Glomerular endothelial cell (primary cell): ENCODE measurements around the gene EVA1C. TPM values are rescaled to one million over a fixed set of nuclear protein-coding genes. Genes with fewer than 3 reads are reported as not detected.
"Not testable (repeated sequence)": the region's sequence is repeated elsewhere in the genome, so short reads cannot be mapped to it uniquely, and the experiment has no call there.

ENCODE experiments used
- DNase-seq: peaks from one replicate; pipeline ENCODE4 v3.0.0-alpha.2; 2011; ENCODE audit warnings: low read depth, low spot score; ENCODE audit errors: extremely low read depth
- total RNA-seq: library from RNA; depleted of rRNA; stranded (reverse); fragments of >200 nt; gene quantifications from 2 replicates; pipeline ENCODE4 v1.2.3, GENCODE V29; 2015

The EVA1C gene
- total RNA-seq, 1 donor from 2014 or later, result 41.2 TPM

DNA sequence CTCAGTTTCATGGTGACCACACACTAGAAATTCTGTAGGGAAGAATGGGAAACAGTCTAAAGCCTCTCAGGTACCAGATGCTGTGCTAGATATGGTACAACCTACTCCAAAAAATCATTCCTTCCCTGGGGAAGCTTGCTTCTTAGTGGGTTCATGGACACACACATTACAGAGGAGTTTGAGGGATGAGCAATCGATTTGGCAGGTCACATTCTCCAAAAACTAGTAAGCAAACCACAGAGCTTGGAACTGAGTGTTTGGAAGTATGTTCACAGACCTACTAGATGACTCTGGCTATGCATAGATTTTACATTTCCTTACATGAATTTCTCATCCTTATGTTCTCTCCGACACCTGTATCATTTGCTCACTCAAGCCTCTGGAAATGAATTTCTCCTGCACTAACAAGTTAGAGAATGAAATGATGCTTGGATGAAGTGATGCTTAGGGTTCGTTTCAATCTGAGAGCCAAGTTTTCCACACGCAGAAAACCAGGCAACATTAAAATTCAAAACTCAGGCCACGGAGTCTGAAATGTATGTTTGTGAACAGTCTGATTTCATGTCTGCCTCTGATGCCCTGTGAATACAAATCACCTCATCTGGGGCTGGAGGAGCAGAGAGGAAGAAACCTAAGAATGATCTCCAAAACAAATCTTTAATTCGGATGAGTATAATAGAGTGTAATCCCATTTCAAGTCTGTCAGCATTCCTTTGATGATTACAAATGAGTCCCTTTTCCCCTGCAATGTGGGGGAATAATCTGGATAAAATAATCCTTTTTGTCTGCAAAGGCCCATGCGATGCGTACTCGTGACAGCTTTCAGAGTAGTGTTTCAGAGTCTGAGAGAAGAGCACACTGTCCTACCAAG, 11.0 kb downstream of the EVA1C start:
- no peak for DNase-seq

DNA sequence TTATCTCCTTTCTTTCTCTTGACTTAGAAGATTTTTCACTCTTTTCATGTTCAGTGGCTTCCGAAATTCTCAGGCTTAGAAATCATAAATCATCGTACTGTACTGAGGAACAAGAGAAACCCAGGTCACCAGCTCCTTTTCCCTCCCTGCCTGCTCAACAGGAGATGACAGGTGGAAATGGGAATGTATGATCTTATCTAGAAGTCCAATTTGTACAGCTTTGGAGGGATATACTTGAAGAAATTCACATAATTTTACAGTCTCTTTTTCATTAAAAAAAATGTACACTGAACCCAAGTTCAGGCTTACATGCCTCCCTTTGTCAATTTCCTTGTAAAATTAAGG, 11.7 kb downstream of the EVA1C start:
- DNase-seq, result no peak

DNA sequence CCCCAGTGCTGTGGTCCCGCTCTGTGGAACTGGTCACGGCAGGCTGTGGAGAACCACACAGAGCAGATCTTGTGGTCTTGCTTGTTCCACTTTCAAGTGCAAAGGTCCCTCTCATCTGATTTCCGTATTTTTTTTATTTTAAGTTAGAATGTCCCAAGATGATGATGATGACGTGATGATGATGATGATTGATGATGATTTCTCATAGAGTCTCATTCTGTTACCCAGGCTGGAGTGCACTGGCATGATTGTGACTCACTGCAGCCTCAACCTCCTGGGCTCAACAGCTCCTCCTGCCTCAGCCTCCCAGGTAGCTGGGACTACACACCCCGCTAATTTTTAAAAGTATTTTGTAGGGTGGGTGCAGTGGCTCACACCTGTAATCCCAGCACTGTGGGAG, 12.2 kb downstream of the EVA1C start:
- no peak for DNase-seq

DNA sequence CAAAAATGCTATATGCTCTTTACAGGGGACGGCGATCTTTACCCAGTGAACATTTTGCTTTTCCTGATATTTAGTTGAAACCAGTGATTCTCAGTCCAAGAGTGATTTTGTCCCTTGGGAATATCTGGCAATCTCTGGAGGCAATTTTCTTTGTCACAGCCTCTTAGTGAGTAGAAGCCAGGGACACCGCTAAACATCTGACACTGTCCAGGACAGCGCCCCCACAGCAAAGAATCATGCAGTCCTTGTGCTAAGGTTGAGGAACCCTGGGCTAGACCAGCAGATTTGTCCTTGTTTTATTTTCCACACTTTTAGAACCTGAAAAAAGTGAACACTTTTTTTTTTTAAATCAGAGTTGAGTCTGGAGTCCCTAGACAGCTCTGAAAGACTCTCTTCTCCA, 13.1 kb downstream of the EVA1C start:
- no peak for DNase-seq

DNA sequence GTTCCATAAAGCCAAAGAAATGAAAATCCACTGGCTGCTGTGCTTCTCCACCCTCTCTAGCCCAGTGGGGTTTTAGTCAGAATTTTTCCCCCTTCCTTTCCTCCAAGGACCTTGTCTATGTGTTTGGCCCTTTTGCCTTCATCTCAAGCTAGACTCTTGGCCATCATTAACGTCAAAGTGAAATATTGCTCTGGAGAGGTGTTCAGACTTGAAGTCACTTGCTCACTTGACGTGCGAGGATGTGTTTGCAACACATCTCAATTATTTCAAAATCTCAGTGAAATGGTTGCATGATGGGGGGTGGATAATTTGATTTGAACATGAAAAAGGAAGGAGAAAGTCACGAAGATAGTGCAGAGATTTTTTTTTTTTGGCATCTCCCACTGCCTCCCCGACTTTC, 13.6 kb downstream of the EVA1C start:
- no peak for DNase-seq

DNA sequence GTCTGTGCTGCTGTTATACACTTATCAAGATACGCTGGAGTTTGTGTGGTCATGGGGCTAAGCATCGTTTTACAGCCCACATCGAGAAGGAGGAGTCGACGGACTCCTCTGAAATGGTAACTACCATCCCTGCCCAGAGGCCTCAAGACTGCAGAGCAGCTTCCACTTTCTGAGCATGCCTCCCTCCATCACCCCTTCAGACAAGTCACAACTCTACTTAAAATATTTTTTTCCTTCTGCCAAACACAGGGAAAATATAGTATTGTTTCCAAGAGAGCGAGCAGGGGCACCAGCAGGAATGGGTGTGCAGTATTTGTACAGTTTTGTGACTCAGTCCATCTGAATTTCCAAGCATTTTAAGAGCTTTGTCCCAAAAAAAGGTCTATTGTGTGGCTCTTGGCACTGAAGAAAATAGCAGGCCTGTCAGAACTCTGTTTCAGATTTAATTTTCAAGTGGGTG, 14.1 kb downstream of the EVA1C start:
- DNase-seq, result no peak

DNA sequence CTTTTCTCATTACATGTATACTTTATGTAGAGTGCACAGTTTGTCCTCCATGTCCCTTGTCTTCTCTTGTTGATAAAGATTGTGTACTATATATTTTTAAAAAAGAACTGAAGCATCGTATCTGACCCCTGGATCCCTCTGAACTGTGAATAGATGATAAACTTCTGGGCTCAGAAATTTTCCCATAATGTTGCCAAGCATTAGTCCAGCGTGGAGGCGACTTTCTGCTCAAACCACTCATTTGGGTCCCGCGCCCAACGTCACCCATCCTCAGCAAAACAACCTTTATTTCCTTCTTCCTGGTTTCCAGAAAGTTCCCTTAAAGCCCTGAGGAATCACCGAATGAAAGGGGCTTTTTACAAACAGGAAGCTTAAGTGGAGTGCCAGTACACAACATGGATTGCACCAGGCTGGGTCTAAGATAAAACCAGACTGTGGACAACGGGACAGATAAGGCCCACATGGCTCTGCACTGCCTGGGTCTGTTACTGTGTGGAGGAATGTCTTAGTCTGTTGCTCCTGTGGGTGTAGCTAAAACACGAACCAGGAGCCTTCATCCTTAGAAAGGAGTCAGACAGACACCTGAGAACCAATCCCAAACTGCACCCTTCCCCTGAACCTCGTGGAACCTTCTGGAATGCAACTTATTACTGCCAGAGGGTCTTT, 15.6 kb downstream of the EVA1C start:
- DNase-seq, result no peak

DNA sequence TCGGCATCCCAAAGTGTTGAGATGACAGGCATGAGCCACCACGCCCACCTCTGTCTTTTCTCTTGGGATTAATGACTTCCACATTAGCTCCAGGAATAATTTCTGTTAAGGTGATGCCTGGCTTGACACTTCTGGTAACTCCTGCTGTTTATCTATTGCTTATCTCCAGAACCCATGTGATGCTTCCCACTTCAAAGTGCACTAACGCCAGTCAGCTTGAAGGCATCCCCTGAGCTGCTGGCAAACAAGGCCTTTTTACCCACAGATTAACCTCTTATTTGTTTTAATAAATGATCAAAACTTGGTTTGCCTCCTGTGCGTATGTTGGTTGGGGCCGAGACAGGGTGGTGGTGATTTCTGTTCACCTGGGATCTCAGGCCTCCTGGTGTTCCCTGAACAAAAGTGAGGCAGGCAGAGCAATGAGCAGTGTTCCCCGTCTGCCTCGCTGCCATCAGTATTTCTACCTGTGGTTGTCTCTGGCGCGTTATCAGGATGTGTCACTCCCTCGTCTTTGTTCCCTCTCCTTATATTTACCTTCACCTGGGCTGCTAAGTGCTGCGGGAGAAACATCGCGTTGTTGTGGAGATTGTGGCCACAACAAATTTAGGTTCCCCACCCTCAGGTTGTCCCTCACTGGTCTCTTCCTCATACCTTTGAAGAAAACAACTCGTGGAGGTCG, 20.6 kb downstream of the EVA1C start:
- not testable (repeated sequence) for DNase-seq

DNA sequence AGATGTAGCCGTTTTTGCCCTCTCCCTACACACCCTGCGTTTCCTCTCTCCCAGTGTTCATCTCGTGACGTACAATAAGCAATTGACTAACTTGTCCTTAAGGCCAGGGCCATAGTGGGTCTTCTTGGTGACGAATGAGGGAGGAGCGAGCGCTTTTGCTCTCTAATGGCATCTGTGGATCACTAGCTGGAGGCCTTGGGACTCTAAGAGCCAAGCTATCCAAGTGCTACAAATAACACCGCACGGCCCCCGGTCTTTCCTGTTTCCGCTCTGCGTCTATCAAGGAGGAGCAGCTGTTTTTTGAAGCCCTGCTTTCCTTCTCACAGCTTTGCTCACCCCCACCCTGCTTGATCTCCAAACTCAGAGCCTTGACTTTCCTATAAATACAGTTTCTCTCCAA, 25.2 kb downstream of the EVA1C start:
- no peak for DNase-seq

DNA sequence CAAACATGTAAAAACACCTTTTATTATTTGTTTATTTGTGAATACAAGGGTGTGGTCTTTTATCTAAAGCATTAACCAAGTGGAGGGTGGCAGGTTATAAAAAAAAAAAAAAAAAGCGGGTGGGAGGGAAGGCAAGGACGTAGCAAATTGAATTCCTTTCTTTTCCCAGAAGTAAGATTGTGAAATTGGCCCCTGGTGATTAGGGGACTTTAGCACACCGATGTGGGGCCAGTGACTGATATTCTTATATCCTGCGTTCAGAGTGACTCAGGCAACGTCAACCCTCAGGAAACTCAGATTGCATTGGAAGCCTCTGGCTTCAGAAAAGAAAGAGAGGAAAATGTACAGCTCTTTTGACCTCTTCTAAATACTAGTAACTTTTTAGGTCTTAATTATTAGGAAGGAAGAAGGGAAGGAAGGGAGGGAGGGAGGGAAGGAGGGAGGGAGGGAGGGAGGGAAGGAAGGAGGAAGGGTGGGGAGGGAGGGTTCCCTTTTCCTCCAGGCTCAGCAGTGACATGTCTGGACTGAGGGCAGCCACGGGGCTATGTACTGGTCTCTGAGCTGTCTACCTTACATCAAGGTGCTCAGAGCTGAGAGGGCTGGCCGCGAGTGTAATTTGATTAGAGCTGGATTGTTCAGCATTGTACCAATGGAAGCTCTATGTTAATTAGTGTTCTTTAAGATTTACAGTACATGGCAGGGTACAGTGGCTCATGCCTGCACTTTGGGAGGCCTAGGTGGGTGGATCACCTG, 30.2 kb downstream of the EVA1C start:
- no peak for DNase-seq

DNA sequence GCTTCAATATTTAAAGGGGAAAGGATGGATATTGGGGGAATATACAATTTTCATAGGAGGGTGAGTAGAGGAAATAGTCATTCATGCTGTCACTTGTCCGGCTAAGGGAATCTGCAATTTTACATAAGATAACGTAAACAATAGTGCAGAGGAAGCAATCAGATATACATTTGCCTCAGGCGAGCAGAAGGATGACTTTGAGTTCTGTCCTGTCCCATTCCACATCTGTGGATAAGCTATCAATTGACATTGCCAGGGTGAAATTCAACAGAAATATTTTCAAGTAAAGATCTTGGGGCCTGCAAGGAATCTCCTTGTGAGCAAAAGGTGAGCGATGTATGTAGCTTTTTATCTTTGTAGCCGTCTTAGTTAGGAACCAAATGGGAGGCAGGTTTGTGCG, 32.6 kb downstream of the EVA1C start:
- no peak for DNase-seq

DNA sequence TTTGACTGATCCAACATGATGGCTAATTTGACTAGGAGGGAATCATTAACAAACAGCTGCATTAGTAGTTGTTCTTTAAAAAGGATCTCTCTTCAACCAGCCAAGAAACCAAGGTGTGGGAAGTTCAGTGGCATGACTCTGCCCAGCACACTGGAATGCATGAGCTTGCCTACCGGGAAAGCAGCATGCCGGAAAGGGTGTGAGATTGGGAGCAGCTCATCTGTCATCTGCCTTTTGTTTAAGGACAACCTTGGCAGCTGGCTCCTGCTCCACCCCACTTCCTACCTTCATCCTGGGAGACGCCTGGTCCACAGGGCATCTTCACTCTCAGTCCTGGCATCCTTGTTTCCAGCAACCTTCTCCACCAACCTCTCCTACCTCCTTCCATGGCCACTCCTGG, 33.9 kb downstream of the EVA1C start:
- DNase-seq, result not testable (repeated sequence)

DNA sequence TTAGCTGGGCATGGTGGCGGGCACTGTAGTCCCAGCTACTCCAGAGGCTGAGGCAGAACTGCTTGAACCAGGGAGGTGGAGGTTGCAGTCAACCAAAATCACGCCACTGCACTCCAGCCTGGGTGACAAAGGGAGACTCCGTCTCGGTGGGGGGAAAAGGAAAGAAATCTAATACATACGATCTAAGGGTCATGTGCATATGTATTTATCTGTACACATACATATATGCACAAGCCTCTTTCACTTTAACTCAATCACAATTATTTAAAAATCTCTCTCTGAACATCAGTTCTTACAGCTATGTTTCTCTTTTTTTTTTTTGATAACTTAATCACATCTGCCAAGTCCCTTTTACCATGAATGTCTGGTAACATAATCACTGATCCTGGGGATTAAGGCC, 34.7 kb downstream of the EVA1C start:
- DNase-seq, result no peak

DNA sequence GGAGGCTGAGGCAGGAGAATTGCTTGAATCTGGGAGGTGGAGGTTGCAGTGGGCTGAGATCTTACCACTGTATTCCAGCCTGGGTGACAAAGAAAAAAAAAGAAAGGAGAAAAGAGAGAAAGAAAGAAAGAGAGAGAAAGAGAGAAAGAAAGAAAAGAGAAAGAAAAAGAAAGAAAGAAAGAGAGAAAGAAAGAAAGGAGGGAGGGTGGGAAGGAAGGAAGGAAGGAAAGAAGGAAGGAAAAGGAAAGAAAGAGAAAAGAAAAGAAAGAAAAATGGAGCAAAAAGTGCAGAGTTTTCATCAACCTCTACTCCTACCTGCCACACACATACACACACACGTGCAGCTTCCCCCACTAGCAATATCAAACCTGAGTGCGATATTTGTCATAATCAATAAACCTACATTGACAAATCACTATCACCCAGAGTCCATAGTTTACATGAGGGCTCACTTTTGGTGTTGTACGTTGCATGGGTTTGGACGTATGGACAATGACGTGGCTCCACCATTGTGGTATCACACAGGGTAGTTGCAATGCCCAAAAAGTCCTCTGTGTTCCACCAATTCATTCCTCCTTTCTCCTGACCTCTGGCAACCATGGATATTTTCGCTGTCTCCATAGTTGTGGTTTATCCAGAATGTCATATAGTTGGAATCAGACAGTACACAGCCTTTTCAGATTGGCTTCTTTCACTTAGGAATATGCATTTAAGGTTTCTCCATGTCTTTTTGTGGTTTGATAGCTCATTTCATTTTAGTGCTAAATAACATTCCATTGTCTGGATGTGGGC, 36.5 kb downstream of the EVA1C start:
- DNase-seq, result no peak

DNA sequence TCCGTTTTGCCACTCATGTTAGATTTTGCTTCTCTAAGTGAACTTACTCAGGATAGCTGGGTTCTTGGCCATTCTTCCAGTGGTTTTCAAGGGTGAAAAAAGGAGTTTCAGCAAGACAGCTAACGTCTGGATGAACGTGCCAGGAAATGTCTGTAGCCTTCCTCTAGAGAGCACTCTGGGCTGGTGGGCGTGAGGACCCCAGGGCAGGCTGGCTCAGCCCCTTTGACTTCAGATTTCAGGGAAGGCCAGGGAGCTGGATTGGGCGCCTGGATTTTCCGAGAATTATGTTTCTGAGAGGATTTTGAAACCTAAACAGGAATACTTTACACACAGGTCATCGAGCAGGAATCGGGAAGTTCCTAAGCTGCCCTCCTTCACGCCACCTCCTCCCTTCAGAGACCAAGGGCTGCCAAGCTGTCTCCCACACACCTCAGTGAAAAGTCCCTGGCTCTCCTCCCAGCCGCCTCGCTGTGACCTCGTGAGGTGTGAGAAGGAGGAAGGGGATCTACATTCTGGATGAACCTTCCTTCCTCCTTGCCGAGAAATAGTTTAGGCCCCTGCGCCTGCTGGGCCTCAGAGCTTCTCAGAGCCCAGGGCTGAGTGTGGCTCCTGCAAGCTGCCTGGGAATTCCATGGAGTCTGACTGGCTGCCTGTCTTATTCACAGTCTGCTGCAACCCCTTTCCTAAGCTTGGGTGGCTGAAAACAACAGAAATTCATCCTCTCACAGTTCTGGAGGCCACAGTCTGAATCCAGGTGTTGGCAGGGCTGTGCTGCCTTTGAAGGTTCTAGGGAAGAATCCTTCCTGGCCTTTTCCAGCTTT, 38.6 kb downstream of the EVA1C start:
- DNase-seq, result not testable (repeated sequence)

DNA sequence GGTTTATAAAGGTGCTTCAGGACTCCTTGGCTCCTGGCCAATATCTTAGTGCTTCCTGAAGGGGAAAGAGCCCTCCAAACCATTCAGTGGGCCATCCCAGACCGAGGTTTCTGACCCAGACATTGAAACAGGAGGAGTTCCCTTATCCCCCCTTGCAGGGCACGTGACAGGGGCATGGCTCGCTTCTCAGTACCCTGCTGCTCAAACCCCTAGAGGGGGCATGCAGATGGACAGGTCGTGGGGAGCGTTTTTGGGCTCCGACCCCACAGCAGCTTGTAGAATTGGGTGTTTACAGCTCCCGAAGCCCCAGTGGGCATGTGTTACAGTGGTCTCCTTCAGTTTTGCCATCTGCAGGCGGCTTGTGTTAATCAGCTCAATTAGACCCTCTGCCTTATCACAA, 39.7 kb downstream of the EVA1C start:
- DNase-seq, result not testable (repeated sequence)

DNA sequence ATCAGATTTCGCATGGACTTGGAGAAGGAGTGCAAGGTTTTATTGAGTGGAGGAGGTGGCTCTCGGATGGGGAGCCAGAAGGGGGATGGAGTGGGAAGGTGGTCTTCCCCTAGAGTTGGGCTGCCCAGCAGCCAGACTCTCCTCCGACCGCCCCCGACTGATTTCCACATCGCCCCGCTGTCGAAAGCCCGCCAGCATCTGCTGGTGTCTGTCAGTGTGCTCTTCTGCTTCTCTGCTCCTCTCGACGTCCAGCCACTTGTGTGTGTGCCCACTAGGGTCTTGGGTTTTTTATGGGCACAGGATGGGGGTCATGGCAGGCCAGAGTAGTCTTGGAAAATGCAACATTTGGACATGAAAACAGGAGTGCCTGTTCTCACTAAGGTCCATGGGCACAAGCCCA, 40.1 kb downstream of the EVA1C start:
- DNase-seq, result no peak

DNA sequence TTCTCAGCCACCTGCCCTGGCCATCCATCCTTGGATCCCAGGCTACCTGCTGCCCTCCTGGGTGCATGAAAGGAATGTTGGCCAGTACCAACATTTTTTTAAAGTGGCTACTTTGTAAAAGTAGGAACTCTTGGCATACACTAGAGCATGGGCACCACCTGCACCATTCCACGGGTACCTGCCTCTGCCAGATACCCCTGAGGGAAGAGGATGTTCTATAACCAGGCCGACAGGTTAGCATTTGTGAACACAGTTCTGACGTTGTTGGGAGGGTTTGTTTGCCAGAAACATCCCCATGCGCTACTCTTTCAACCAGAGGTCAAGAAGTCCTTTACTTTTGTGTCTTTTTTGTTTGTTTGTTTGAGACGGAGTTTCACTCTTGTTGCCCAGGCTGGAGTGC, 43.0 kb downstream of the EVA1C start:
- DNase-seq, result no peak

DNA sequence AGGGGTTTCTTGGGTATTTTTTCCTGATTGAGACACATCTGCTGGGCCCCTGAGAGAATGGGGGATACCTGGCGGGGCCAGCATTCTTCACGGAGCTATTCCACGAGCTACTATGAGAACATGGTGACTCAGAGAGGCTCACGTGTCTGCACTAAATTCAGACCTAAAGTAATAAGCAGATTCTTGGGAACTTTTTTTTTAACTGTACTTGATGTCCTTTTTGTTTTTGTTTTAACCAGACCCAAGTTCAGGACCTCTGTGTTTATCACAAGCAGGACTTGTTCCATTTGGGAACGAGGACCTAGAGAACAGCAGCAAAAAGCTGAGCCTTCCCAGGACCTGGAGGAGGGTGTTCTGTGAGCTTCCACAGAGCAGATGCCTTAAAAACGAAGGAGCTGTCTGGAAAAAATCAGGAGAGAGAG, 44.0 kb downstream of the EVA1C start:
- no peak for DNase-seq
